Sigmoid colon (tissue), 4 donors: ENCODE measurements around the gene GNB3.

Experiments used
- EP300 ChIP-seq, 4 donors: sonication (generic); formaldehyde crosslinking; IDR thresholded peaks; one replicate each; pipeline ENCODE4 v1.6.1; 2017; ENCODE audit warnings: antibody characterized with exemption in 4 of 4
- TF ChIP-seq, protein P1 (sequence below), 4 experiments: fragments of 450-650 bp in 3 of 4; fragments of 200-600 bp in 1 of 4; IDR thresholded peaks; one replicate each; pipeline ENCODE4 v1.5.1; 2016 to 2019; ENCODE audit warnings: antibody characterized with exemption in 4 of 4, mild to moderate bottlenecking in 3 of 4, moderate library complexity in 2 of 4

DNA sequence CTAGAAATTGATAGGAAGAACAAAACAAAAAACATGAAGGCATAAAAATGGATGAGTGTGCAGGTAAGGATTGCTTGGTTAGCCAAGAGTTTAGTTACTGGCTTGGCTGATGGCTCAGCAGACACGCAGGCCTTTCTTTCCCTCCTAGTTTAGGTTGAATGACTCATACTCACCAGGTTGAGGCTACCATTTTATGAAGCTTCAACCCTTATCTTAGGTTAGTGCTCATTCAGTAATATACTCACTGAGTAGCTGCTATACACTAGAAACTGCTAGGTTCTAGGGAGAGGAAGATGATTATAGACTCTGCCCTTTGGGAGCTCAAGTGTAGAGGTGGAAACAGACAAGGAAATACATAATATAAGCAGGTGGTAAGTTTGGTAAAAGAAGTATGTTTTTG is 6.5 kb upstream of the GNB3 start:
- TF ChIP-seq, protein P1, sequence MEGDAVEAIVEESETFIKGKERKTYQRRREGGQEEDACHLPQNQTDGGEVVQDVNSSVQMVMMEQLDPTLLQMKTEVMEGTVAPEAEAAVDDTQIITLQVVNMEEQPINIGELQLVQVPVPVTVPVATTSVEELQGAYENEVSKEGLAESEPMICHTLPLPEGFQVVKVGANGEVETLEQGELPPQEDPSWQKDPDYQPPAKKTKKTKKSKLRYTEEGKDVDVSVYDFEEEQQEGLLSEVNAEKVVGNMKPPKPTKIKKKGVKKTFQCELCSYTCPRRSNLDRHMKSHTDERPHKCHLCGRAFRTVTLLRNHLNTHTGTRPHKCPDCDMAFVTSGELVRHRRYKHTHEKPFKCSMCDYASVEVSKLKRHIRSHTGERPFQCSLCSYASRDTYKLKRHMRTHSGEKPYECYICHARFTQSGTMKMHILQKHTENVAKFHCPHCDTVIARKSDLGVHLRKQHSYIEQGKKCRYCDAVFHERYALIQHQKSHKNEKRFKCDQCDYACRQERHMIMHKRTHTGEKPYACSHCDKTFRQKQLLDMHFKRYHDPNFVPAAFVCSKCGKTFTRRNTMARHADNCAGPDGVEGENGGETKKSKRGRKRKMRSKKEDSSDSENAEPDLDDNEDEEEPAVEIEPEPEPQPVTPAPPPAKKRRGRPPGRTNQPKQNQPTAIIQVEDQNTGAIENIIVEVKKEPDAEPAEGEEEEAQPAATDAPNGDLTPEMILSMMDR (IDR thresholded peaks at IDR 0.05): no peak
- no peak for TF ChIP-seq EP300 (IDR thresholded peaks at IDR 0.05)
